Measurements from ENCODE around the gene SYNDIG1. TPM values are rescaled to one million over a fixed set of nuclear protein-coding genes. Genes with fewer than 3 reads are reported as not detected.

Gene SYNDIG1
- total RNA-seq, 1 donor from 2014 or later = 13.7 TPM

DNA sequence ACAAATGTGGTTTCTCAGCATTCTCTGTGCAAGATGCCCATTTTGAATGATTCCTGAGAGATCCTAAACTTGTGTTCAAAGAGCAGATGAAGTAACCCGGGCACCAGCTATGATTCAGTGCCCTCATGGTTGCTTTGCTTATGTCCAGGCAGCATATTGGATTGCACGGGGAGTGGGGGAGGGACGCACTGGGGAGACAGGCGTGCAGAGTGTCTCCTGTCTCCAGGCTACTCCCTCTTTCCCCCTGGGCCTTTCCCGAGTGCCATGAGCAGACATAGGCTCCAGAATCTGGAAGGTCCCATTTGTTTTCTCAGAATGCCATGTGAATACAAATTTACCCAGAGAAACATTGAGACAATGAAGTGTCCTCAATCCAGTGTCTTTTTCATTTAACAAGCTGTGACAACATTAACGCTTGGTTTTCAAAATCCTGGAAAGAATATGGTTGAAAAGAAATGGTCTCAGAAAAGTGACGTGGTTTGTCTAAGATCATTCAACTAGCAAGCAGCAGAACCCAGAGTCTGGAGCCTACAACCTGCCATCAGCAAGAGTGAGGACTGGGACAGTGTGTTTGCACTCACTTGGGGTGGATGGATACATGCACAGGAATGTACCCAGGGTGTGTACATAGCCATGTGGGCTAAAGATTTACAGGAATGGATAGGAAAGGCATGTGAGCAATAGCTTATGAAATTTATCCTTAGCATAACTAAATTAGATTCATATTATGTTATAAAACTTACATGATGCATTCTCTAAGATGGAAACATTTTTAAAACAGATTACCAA lies 4.2 kb downstream of the SYNDIG1 start:
- Histone ChIP-seq H3K9me3 (no peaks in the 10 kb centered on the region), H3K4me1 (peaks cover 0 to 4% of the 10 kb centered on the region in 2 donors), H3K27me3 (no peaks in the 10 kb centered on the region), H3K36me3 (no peaks in the 10 kb centered on the region), H3K27ac (no peak overlapping the region), H3K4me3 (no peak overlapping the region)
- intact Hi-C loops (cut with DNase I) = loop anchor here (10.0 kb wide), 1 partner anchor 169 kb away; no protein-coding TSS in a partner anchor
- no peak for DNase-seq (ENCODE audit: low spot score in 2 of 2)
- TF ChIP-seq, protein P1, sequence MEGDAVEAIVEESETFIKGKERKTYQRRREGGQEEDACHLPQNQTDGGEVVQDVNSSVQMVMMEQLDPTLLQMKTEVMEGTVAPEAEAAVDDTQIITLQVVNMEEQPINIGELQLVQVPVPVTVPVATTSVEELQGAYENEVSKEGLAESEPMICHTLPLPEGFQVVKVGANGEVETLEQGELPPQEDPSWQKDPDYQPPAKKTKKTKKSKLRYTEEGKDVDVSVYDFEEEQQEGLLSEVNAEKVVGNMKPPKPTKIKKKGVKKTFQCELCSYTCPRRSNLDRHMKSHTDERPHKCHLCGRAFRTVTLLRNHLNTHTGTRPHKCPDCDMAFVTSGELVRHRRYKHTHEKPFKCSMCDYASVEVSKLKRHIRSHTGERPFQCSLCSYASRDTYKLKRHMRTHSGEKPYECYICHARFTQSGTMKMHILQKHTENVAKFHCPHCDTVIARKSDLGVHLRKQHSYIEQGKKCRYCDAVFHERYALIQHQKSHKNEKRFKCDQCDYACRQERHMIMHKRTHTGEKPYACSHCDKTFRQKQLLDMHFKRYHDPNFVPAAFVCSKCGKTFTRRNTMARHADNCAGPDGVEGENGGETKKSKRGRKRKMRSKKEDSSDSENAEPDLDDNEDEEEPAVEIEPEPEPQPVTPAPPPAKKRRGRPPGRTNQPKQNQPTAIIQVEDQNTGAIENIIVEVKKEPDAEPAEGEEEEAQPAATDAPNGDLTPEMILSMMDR (IDR thresholded peaks at IDR 0.05) = no peak

DNA sequence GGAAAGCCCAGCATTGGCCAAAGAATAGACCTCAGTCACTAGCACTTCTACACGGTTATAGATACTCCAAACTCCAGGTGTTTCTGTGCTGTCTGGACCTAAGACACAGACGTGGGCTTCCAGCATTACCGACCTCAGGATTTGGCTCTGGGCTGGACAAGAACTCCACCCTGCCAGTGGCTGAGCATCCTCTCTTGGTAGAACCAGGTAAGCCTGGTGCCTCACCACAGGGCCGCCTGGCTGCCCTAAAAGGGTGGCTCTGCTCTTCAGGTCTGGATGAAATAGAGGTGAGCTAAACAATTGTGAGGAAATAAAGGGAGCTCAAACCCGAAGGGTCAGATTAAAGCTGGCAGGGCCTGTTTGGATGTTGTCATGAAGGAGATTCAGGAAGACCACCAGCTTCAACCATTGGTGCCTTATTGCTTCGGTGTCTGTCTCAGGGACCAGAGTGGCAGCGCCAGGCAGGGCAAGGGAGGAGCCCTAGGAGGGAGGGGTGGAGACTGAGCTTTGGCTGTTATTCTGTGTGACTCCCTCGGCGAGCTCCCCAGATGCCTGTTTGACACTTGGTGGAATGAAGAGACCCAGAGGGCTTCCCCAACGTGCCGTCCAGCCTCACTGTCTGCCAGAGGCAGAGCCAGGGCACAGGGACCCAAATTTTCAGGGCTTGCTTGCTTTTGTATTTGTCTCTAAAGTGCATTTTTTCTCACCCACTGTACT lies 8.6 kb downstream of the SYNDIG1 start:
- no peak overlapping the region for H3K4me3 ChIP-seq
- no peaks in the 10 kb centered on the region for H3K27me3 ChIP-seq
- intact Hi-C loops (cut with DNase I) = loop anchor here (10.0 kb wide), 1 partner anchor 173 kb away; no protein-coding TSS in a partner anchor
- no peaks in the 10 kb centered on the region for H3K4me1 ChIP-seq
- no peak overlapping the region for H3K27ac ChIP-seq
- H3K9me3 ChIP-seq = no peaks in the 10 kb centered on the region
- DNase-seq (ENCODE audit: low spot score in 2 of 2) = no peak
- no peaks in the 10 kb centered on the region for H3K36me3 ChIP-seq
- TF ChIP-seq, protein P1 (IDR thresholded peaks at IDR 0.05) = no peak

DNA sequence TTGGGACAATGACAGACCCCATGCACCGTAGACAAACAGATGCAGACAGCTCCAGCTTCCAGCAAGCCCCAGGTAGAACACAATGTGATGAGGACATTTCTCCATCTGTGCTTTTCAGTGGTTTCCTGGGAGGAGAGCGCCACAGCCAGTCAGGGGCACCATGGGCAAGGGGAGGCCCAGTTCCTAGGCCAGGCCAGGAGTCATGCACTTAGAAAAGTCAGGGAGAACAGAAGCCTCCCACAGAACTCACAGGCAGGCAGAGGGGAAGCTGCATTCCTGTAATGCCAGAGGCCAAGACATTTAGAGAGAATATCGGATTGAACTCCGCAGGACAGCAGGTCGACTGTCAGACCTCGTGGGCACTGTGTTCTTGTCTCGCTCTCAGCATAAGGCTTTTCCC lies 9.2 kb downstream of the SYNDIG1 start:
- Histone ChIP-seq H3K4me3 (no peak overlapping the region), H3K36me3 (no peaks in the 10 kb centered on the region), H3K27me3 (no peaks in the 10 kb centered on the region), H3K27ac (no peak overlapping the region), H3K9me3 (no peaks in the 10 kb centered on the region), H3K4me1 (no peaks in the 10 kb centered on the region)
- TF ChIP-seq, protein P1 (IDR thresholded peaks at IDR 0.05) = no peak
- DNase-seq (ENCODE audit: low spot score in 2 of 2) = no peak
- intact Hi-C loops (cut with DNase I) = loop anchor here (10.0 kb wide), 1 partner anchor 174 kb away; no protein-coding TSS in a partner anchor

DNA sequence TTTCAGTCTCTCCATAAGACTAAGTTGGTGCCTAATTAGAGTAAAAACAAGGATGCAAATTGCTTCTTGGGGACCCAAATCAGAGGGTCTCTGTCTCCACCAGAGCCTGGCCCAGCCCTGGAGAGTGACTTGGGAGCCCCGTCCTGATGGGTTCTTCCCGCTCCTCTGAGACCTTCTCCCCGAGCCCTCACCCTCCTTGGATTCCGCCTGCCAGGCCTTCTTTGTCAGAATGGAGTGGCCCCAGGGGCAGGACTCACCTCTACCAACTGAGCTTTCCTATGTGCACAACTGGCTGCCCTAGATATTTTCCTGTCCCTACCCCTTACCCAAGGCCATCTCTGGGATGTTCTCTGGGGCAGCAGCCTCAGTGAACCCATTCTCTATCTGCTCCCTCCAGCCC lies 9.7 kb downstream of the SYNDIG1 start:
- no peak for DNase-seq (ENCODE audit: low spot score in 2 of 2)
- H3K4me3 ChIP-seq = no peak overlapping the region
- H3K4me1 ChIP-seq = no peaks in the 10 kb centered on the region
- H3K36me3 ChIP-seq = no peaks in the 10 kb centered on the region
- no peak overlapping the region for H3K27ac ChIP-seq
- intact Hi-C loops (cut with DNase I) = loop anchor here (10.0 kb wide), 1 partner anchor 174 kb away; no protein-coding TSS in a partner anchor
- no peaks in the 10 kb centered on the region for H3K9me3 ChIP-seq
- no peaks in the 10 kb centered on the region for H3K27me3 ChIP-seq
- TF ChIP-seq, protein P1 (IDR thresholded peaks at IDR 0.05) = no peak

DNA sequence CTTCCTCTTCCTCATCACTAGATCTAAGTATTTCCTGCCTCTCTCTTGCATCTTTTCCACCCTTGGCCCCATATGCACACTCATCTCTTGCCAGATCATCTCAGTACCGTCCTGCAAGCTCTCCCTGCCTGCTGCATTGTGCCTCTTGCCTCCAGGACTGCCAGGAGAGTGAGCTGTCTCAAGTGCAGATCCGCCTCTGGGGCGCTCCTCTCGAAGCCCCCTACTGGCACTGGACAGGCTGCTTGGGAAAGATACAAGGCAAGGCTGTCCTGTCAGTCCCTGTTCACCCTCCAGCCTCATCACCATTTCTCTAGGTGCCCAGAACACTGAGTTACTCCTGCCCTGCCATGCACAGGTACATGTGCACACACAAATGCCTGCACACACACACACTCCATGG lies 10.2 kb downstream of the SYNDIG1 start:
- Histone ChIP-seq H3K36me3 (no peaks in the 10 kb centered on the region), H3K9me3 (no peaks in the 10 kb centered on the region), H3K27me3 (no peaks in the 10 kb centered on the region), H3K4me1 (no peaks in the 10 kb centered on the region), H3K27ac (no peak overlapping the region), H3K4me3 (no peak overlapping the region)
- TF ChIP-seq, protein P1 (IDR thresholded peaks at IDR 0.05) = no peak
- no peak for DNase-seq (ENCODE audit: low spot score in 2 of 2)
- intact Hi-C loops (cut with DNase I) = loop anchor here (10.0 kb wide), 1 partner anchor 175 kb away; no protein-coding TSS in a partner anchor

All from ascending aorta (tissue), 2 donors.